ENCODE measurements around the gene NOP9. TPM values are rescaled to one million over a fixed set of nuclear protein-coding genes. Genes with fewer than 3 reads are reported as not detected.
A peak's percentile ranks its signal among the peaks of the same experiment; 100 is the strongest.

The NOP9 gene
- total and polyA plus RNA-seq, 9 of the 15 experiments (the other 6 are each of a cell fraction or from before 2014, with no cell fraction given) = 1.0 to 27.9 (median 15.1) TPM

- DNase-seq (ENCODE audit: extremely low read depth in 1 of 4, low spot score in 3 of 4) = peak in 1 of 4 experiments; percentile 14
- Histone ChIP-seq H3K36me3 (ENCODE audit: control insufficient read depth, insufficient read depth, low read length) (no peaks in the 10 kb centered on the region), H3K79me2 (ENCODE audit: control insufficient read depth, insufficient read depth, low read length) (no peaks in the 10 kb centered on the region), H3K27me3 (ENCODE audit: control insufficient read depth in 2 of 2, insufficient read depth in 2 of 2, low read length in 2 of 2) (no peaks in the 10 kb centered on the region), H3K9me1 (ENCODE audit: control insufficient read depth, insufficient read depth, low read length) (no peaks in the 10 kb centered on the region), H4K20me1 (replicated peaks; ENCODE audit: control insufficient read depth, insufficient read depth, low read length) (no peaks in the 10 kb centered on the region), H3K27ac (ENCODE audit: extremely low read depth, low read depth, low read length) (no peak within 1 kb of the TSS), H2AFZ (ENCODE audit: low read depth, low read length) (no peak within 1 kb of the TSS), H3K4me3 (no peak within 1 kb of the TSS), H3K9ac (ENCODE audit: insufficient read depth in 1 of 2, low read depth in 2 of 2, low read length in 2 of 2) (peak within 1 kb of the TSS in 1 of 2 experiments; percentile 58; a peak in 2 of 4 replicates), H3K4me2 (ENCODE audit: insufficient read depth, low read length) (no peak within 1 kb of the TSS), H3K9me3 (replicated peaks; ENCODE audit: control insufficient read depth, insufficient read depth, low read depth, low read length) (no peaks in the 10 kb centered on the region), H3K4me1 (replicated peaks in 1 of 2; ENCODE audit: control insufficient read depth in 2 of 2, insufficient read depth in 2 of 2, low read length in 2 of 2) (peaks cover 0 to 47% of the 10 kb centered on the region in 2 experiments; a peak in 3 of 5 replicates)
- 64% methylated on average over 8 of the region's 14 CpGs for WGBS (ENCODE audit: insufficient coverage, low coverage, missing lambda C conversion rate)
- FAIRE-seq = no peak
- peak; percentile 76 for ATAC-seq
- in situ Hi-C loops (cut with MboI) (no loop called here), intact Hi-C loops (cut with micrococcal nuclease) (no loop called here)
- no TSS peak for BruUV-seq (replicated peaks)
- ChIA-PET CTCF (ENCODE audit: low intra/inter-chr PET ratio) (no interaction called here), POLR2A (interaction anchor here (0.7 to 1.6 kb wide), 7 partner anchors 11 to 174 kb away, joined by 3 to 5 read pairs (median 4); no protein-coding TSS in a partner anchor)
- TF ChIP-seq KLF6 (CRISPR knock-in tag; IDR thresholded peaks at IDR 0.05; ENCODE audit: borderline replicate concordance) = no peak
- TF ChIP-seq BHLHE40 (IDR thresholded peaks at IDR 0.05; ENCODE audit: low read length) = no peak
- no peak for TF ChIP-seq HEY1 (CRISPR knock-in tag; IDR thresholded peaks at IDR 0.05; ENCODE audit: borderline replicate concordance)
- no peak for TF ChIP-seq NCOA1 (IDR thresholded peaks at IDR 0.05; ENCODE audit: low read depth)
- TF ChIP-seq ZNF133 (CRISPR knock-in tag; IDR thresholded peaks at IDR 0.05) = no peak
- TF ChIP-seq, protein P1, sequence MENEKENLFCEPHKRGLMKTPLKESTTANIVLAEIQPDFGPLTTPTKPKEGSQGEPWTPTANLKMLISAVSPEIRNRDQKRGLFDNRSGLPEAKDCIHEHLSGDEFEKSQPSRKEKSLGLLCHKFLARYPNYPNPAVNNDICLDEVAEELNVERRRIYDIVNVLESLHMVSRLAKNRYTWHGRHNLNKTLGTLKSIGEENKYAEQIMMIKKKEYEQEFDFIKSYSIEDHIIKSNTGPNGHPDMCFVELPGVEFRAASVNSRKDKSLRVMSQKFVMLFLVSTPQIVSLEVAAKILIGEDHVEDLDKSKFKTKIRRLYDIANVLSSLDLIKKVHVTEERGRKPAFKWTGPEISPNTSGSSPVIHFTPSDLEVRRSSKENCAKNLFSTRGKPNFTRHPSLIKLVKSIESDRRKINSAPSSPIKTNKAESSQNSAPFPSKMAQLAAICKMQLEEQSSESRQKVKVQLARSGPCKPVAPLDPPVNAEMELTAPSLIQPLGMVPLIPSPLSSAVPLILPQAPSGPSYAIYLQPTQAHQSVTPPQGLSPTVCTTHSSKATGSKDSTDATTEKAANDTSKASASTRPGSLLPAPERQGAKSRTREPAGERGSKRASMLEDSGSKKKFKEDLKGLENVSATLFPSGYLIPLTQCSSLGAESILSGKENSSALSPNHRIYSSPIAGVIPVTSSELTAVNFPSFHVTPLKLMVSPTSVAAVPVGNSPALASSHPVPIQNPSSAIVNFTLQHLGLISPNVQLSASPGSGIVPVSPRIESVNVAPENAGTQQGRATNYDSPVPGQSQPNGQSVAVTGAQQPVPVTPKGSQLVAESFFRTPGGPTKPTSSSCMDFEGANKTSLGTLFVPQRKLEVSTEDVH (IDR thresholded peaks at IDR 0.05; ENCODE audit: low read depth, partially characterized antibody) = no peak
- no peak for TF ChIP-seq NKRF (IDR thresholded peaks at IDR 0.05; ENCODE audit: borderline replicate concordance)
- TF ChIP-seq U2AF1 (optimal IDR thresholded peaks at IDR 0.05; ENCODE audit: low read depth, low read length) = no peak
- TF ChIP-seq PHB2 (IDR thresholded peaks at IDR 0.05; ENCODE audit: low read depth) = no peak
- TF ChIP-seq MTA3 (IDR thresholded peaks at IDR 0.05; ENCODE audit: borderline replicate concordance) = no peak
- no peak for TF ChIP-seq ZNF408 (CRISPR knock-in tag; IDR thresholded peaks at IDR 0.05; ENCODE audit: low read depth)
- no peak for TF ChIP-seq PHB (CRISPR knock-in tag; IDR thresholded peaks at IDR 0.05)
- TF ChIP-seq ZNF12 (CRISPR knock-in tag; IDR thresholded peaks at IDR 0.05) = no peak
- TF ChIP-seq IRF2 (CRISPR knock-in tag; IDR thresholded peaks at IDR 0.05) = no peak
- no peak for TF ChIP-seq ZNF444 (CRISPR knock-in tag; IDR thresholded peaks at IDR 0.05)
- no peak for TF ChIP-seq TCFL5 (CRISPR knock-in tag; conservative IDR thresholded peaks at IDR 0.05)
- no peak for TF ChIP-seq XRCC3 (IDR thresholded peaks at IDR 0.05)
- TF ChIP-seq DDX20 (tag; IDR thresholded peaks at IDR 0.05; ENCODE audit: low read depth) = no peak
Measured at GRCh38 chr14:24262821-24263733, 36.6 kb upstream of the NOP9 start, which contains the start of gene TGM1. TGM1 (minus strand) TSS chr14:24263177; CDS start chr14:24262352, 825 bp downstream.
